KOPT-K1 (cell line): ENCODE measurements around the gene GARIN5B.

ENCODE experiments used
- H3K27ac ChIP-seq: fragments of 200-600 bp; sonication (generic); 2 replicates; pipeline ENCODE4 v1.5.1; 2016; ENCODE audit warnings: antibody characterized with exemption, mild to moderate bottlenecking, low read depth, low read length; ENCODE audit not compliant: poor library complexity, severe bottlenecking
- H3K36me3 ChIP-seq: fragments of 200-600 bp; sonication (generic); 2 replicates; pipeline ENCODE4 v1.5.1; 2017; ENCODE audit warnings: antibody characterized with exemption, mild to moderate bottlenecking, low read length, moderate library complexity; ENCODE audit not compliant: insufficient read depth
- H3K9me3 ChIP-seq: fragments of 200-600 bp; sonication (generic); 2 replicates; pipeline ENCODE4 v1.5.1; 2017; ENCODE audit warnings: antibody characterized with exemption, low read length, mild to moderate bottlenecking; ENCODE audit not compliant: insufficient read depth, poor library complexity, severe bottlenecking

The GARIN5B gene

GRCh38 chr19:55350620-55351315 lies 12.3 kb downstream of the GARIN5B start:
- no peak overlapping the region for H3K27ac ChIP-seq
- peaks cover 14% of the 10 kb centered on the region; the same call in 1 of the 2 replicates for H3K36me3 ChIP-seq
- no peaks in the 10 kb centered on the region for H3K9me3 ChIP-seq

DNA sequence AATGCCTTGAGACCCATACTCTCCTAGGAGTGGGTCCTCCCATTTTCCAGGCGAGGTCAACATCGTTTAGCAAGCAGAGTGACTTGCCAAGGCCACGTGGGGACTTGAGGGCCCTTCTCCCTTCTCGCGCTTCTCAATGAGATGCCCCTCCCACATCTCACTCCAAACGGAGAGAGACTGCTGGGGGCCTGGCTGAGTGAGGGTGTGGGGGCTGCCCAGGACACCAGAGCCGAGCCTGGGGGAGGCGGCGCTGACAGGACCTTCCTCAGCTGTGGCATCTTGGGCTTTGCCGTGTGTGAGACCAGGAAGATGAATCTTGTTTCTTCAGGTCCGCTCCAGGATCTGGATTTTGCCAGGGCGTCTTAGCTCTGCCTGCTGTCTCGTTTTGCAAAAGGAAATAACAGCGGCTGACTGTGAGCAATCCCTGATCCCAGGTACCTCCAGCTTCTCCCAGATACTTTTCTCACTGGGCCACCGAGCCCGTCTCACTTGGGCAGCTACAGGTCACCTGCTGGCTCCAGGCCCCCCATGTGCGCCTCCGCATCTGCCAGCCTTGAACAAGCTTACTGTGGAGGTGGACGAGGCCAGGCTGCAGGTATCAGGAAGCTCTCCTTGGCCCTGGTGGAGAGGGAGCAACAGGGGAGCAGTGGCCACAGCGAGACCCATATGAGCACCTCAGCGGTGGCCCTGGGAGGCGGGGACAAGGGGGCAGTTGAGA lies 14.6 kb downstream of the GARIN5B start:
- H3K27ac ChIP-seq: no peak overlapping the region

GRCh38 chr19:55347442-55348009 lies 15.5 kb downstream of the GARIN5B start:
- no peak overlapping the region for H3K27ac ChIP-seq
- H3K36me3 ChIP-seq: peaks cover 39% of the 10 kb centered on the region; the same call in 1 of the 2 replicates
- no peaks in the 10 kb centered on the region for H3K9me3 ChIP-seq

More for the DNA sequence above, 14.6 kb downstream of the GARIN5B start:
- H3K36me3 ChIP-seq: peaks cover 29% of the 10 kb centered on the region; the same call in 1 of the 2 replicates
- no peaks in the 10 kb centered on the region for H3K9me3 ChIP-seq

DNA sequence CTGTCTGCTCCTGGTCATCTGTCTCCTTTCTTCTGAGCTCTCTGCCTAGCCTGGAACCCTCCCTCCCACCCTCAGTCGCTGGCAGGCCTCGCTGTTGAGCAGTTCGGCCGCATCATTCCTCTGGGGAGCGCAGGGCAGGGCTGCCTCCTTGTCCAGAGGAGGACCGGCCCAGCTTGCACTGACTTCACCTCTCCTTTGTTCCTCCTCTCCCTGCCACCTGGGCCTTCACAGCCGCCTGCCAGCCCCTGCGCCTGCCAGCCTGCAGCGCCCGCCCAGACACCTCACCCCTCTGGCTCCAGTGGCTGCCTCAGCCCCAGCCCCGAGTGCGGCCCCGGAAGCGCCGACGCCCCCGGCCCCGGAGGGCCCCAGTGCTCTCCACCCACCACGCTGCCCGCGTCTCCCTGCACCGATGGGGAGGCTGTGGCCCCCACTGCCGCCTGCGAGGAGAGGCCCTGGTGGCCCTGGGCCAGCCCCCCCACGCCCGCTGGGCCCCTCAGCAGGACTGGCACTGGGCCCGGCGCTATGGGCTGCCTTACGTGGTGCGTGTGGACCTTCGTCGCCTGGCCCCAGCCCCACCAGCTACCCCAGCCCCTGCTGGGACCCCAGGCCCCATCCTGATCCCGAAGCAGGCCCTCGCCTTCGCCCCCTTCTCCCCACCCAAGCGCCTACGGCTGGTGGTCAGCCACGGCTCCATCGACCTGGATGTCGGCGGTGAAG lies 16.2 kb downstream of the GARIN5B start:
- Histone ChIP-seq H3K27ac (no peak overlapping the region), H3K36me3 (peaks cover 45% of the 10 kb centered on the region; the same call in 1 of the 2 replicates), H3K9me3 (no peaks in the 10 kb centered on the region)

GRCh38 chr19:55345818-55346724 lies 17.0 kb downstream of the GARIN5B start:
- Histone ChIP-seq H3K9me3 (no peaks in the 10 kb centered on the region), H3K27ac (no peak overlapping the region), H3K36me3 (peaks cover 45% of the 10 kb centered on the region; the same call in 1 of the 2 replicates)

DNA sequence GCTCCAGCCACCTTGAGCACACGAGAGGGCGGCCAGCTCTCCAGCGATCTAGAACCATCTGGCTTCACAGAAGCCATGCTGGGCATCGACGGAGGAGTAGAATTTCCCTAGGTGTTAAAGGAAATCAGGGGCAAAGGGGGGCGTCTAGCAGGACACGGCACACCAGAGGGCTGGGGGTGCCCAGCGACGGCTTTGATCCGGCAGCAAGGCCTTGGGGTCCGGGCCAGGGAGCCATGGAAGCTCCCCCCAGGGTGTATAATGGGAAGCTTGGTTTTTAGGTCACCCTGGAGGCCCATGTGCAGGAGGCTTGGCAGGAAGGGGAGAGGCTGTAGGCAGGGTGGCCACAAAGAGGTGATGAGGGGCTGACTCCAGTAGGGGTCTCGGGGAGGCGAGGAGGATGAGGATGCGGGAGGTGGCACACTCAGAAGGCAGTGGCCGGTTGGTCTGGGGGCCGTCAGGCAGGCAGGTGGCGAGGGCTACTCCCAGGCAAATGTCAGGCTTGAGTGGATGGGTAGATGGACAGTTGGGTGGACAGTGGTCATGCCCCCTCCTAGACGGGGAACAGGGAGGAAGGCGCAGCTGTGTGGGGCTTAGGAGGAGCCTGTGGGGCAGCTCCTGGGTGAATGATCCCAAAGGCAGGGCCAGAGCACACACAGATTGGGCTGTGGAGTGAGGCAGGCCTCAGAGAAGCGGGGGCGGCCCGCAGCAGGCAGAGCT lies 17.8 kb downstream of the GARIN5B start:
- Histone ChIP-seq H3K36me3 (peaks cover 45% of the 10 kb centered on the region; the same call in 1 of the 2 replicates), H3K27ac (no peak overlapping the region), H3K9me3 (no peaks in the 10 kb centered on the region)

DNA sequence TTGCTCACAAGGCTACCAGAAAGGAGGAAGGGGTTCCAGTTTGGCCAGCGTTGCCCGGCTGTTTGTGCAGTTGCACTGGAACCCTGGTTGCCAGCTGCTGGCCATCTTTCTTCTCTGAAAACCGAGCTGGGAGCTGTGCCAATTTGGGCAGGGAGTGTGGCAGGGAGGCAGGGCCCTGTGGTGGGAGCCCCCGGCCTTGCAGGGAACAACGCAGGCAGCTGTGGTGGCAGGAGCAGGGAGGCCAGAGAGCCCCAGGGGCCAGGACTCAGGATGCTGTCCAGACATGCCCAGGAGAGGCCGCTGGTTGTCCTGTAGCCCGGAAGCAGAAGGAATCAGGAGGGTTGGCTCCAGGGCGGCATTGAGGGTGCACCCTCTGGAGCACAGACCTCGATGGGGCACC lies 18.6 kb downstream of the GARIN5B start:
- H3K9me3 ChIP-seq: no peaks in the 10 kb centered on the region
- H3K27ac ChIP-seq: no peak overlapping the region
- H3K36me3 ChIP-seq: peaks cover 45% of the 10 kb centered on the region; the same call in 1 of the 2 replicates

DNA sequence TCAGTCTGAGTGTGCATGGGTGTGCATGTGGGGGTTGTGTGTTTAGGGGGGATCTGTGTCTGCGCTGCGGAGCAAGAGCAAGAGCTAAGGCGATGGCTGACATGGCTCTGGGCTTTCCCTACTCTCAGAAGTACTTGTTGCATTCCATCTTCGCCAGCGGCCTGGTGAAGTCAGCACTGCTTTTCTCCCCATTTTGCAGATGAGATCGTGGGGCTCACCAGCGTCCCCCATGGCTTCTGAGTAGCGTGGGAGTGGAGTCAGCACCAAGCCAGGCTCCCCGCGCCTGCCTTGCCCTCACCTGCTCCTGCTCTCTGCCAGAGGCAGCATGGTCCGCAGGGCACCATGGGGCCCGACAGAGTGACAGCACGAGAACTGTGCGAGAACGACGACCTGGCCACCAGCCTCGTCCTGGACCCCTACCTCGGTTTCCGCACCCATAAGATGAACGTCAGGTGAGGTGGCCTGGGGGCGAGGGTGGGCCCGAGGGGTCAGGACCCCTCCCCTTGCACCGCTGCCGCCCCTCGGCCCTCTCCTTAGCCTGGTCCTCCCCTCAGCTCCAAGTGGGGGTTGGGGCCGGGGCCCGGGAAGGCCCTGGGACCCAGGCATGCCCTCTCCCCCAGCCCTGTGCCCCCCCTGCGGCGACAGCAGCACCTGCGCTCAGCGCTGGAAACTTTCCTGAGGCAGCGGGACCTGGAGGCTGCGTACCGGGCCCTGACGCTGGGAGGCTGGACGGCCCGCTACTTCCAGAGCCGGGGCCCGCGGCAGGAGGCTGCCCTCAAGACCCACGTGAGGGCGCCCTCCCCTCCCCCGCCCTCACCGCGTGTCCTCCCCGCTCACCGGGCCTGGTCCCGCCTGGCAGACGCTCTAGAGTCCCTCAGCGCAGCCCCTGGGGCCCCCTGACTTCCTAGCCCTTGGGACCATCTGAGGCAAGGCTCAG lies 21.2 kb downstream of the GARIN5B start:
- peak overlapping the region; percentile 87 for H3K27ac ChIP-seq
- no peaks in the 10 kb centered on the region for H3K9me3 ChIP-seq
- peaks cover 35% of the 10 kb centered on the region; the same call in 1 of the 2 replicates for H3K36me3 ChIP-seq

GRCh38 chr19:55341171-55341588 lies 21.9 kb downstream of the GARIN5B start:
- Histone ChIP-seq H3K36me3 (peaks cover 34% of the 10 kb centered on the region; the same call in 1 of the 2 replicates), H3K27ac (peak overlapping the region; percentile 87), H3K9me3 (no peaks in the 10 kb centered on the region)

DNA sequence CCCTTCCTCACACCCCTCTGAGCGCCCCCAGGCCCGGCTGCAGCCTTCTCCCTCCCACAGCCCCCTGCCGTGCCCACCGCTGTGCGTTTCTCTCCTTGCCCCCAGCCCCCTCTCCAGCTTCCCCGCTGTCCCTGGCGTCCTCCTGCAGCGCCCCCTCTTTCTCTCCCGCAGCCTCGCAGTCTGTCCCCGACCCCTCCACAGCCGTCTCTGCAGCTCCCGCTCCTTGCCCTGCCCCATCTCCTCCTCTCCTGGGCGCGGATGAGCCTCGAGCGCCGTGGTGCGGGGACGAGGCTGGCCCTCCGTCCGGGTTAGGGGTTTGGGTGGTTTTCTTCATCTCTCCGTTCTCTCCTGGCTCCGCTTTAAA lies 22.3 kb downstream of the GARIN5B start:
- H3K27ac ChIP-seq: peak overlapping the region; percentile 87
- H3K36me3 ChIP-seq: peaks cover 31% of the 10 kb centered on the region; the same call in 1 of the 2 replicates
- H3K9me3 ChIP-seq: no peaks in the 10 kb centered on the region

DNA sequence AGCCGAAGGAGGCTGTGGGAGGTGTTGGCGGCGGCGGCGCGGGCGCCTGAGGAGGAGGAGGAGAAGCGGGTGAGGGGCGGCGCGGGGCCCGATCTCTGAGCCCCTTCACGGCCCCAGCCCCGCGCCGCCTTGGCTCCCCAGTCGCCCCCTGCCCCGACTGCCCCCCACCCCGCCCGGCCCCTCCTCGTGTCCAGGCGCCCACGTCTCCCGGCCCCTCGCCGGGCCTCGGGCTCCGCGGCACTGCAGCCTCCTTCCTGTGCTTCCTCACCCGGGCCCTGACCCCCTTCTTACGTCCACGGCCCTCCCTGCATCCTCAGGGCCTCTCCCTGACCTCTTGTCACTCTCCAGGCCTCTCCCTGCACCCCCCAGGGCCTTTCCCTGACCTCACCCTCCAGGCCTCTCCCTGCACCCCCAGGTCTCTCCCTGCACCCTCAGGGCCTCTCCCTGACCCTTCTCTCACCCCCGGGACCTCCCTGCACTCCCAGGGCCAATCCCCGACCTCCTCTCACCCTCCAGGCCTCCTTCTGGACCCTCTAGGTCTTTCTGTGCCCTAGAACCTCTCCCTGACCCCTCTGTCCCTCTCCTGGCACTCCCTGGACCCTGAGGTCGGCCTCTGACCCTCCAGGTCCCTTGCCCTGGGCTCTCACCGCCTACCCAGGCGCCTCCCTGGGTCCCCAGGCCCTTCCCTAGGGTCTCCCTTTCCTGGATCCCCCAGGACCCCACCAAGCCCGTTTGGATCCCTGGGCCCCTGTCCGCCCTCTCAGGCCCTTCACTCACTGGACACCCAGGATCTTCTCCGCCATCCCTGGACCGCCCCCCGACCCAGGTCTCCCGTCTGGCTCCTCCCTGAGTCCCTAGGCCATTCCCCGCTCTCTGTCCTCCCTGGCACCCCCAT lies 22.9 kb downstream of the GARIN5B start:
- Histone ChIP-seq H3K27ac (peak overlapping the region; percentile 87), H3K36me3 (peaks cover 25% of the 10 kb centered on the region; the same call in 1 of the 2 replicates), H3K9me3 (no peaks in the 10 kb centered on the region)
